Measurements from ENCODE around the gene IQSEC2. TPM values are rescaled to one million over a fixed set of nuclear protein-coding genes. Genes with fewer than 3 reads are reported as not detected.

Gene IQSEC2
- total and polyA plus RNA-seq, 7 donors = 8.2 to 63.8 (median 41.5) TPM

DNA sequence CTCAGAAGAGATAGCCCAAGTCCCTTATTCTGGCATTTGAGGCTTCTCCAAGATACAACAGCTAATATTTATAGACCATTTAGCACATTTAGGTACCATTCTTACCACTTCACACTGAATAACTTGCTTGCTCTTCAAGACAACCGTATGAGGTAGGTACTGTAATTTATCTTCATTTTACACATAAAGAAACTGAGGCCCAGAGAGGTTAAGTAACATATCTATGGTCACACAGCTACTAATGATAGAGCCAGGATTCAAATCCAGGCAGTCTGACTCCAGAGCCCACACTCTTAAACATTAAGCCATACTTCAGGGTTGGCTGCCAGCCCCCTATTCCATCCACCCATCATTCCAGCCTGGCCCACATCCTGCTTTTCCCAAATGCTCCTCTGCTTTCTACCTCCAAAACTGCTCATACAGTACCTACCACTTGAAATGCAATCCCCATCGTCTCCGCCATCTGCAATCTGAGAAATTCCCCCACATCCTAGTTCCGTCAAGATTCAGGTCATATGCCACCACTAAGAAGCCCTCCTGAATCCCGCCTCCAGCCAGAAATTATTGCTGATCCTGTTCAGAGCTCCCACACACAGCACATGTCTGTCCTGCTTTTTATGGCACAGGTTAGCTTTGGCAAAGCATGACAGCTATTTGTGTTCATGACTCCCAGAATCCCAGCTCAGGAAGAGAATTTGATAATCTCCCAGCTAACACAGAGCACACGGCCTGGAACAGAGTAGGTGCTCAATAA lies 23.5 kb downstream of the IQSEC2 start:
- TF ChIP-seq, protein P1, sequence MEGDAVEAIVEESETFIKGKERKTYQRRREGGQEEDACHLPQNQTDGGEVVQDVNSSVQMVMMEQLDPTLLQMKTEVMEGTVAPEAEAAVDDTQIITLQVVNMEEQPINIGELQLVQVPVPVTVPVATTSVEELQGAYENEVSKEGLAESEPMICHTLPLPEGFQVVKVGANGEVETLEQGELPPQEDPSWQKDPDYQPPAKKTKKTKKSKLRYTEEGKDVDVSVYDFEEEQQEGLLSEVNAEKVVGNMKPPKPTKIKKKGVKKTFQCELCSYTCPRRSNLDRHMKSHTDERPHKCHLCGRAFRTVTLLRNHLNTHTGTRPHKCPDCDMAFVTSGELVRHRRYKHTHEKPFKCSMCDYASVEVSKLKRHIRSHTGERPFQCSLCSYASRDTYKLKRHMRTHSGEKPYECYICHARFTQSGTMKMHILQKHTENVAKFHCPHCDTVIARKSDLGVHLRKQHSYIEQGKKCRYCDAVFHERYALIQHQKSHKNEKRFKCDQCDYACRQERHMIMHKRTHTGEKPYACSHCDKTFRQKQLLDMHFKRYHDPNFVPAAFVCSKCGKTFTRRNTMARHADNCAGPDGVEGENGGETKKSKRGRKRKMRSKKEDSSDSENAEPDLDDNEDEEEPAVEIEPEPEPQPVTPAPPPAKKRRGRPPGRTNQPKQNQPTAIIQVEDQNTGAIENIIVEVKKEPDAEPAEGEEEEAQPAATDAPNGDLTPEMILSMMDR (IDR thresholded peaks at IDR 0.05) = no peak
- H3K4me3 ChIP-seq = no peak overlapping the region
- H3K4me1 ChIP-seq = no peaks in the 10 kb centered on the region
- DNase-seq = no peak
- WGBS, 3 donors = 75 to 92% (median 89%) methylated on average over 6 of the region's 6 CpGs
- H3K27ac ChIP-seq = no peak overlapping the region
- H3K36me3 ChIP-seq (ENCODE audit: insufficient read depth in 1 of 2, low read depth in 1 of 2) = no peaks in the 10 kb centered on the region
- no peak for ATAC-seq
- no peaks in the 10 kb centered on the region for H3K9me3 ChIP-seq
- H3K27me3 ChIP-seq (ENCODE audit: insufficient read depth in 3 of 3, low read length in 2 of 3) = peaks cover 0 to 42% (median 0%) of the 10 kb centered on the region in 3 donors
- intact Hi-C loops (cut with DNase I) = no loop called here

DNA sequence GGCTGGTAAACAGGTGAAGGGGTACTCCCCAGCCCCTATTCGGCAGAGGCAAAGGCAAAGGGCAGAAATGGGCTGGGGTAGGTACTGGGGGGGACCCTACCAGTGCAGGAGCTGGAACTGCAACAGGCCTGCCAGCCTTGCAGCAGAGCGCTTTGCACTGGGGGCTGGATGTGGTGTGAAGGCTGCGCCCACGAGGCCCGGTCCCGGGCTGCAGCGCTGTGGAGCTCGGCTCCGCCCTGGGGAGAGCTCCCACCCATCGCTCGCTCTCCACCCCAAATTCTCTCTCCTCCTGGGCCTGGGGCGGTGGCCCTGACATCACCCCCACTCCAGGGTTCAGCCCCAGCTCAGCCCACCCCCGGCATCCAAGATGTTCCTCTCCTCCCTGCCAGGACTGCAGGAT lies 24.2 kb downstream of the IQSEC2 start:
- Histone ChIP-seq H3K36me3 (ENCODE audit: insufficient read depth in 1 of 2, low read depth in 1 of 2) (no peaks in the 10 kb centered on the region), H3K27me3 (ENCODE audit: insufficient read depth in 3 of 3, low read length in 2 of 3) (peaks cover 0 to 38% (median 0%) of the 10 kb centered on the region in 3 donors), H3K4me1 (no peaks in the 10 kb centered on the region), H3K4me3 (no peak overlapping the region), H3K9me3 (no peaks in the 10 kb centered on the region), H3K27ac (no peak overlapping the region)
- intact Hi-C loops (cut with DNase I) = no loop called here
- DNase-seq = no peak
- TF ChIP-seq, protein P1 (IDR thresholded peaks at IDR 0.05) = no peak
- 74 to 93% (median 88%) methylated on average over 10 to 13 of the region's 13 CpGs for WGBS, 3 donors
- ATAC-seq = no peak

- H3K27ac ChIP-seq = no peak overlapping the region
- no peaks in the 10 kb centered on the region for H3K36me3 ChIP-seq (ENCODE audit: insufficient read depth in 1 of 2, low read depth in 1 of 2)
- DNase-seq (no peak), ATAC-seq (no peak)
- 48 to 77% (median 70%) methylated on average over 12 to 17 of the region's 17 CpGs for WGBS, 3 donors
- H3K4me3 ChIP-seq = no peak overlapping the region
- H3K4me1 ChIP-seq = no peaks in the 10 kb centered on the region
- peaks cover 0 to 35% (median 0%) of the 10 kb centered on the region in 3 donors for H3K27me3 ChIP-seq (ENCODE audit: insufficient read depth in 3 of 3, low read length in 2 of 3)
- intact Hi-C loops (cut with DNase I) = no loop called here
- TF ChIP-seq, protein P1 (IDR thresholded peaks at IDR 0.05) = no peak
- no peaks in the 10 kb centered on the region for H3K9me3 ChIP-seq
Observed at GRCh38 chrX:53256446-53257041, 24.8 kb downstream of the IQSEC2 start.

DNA sequence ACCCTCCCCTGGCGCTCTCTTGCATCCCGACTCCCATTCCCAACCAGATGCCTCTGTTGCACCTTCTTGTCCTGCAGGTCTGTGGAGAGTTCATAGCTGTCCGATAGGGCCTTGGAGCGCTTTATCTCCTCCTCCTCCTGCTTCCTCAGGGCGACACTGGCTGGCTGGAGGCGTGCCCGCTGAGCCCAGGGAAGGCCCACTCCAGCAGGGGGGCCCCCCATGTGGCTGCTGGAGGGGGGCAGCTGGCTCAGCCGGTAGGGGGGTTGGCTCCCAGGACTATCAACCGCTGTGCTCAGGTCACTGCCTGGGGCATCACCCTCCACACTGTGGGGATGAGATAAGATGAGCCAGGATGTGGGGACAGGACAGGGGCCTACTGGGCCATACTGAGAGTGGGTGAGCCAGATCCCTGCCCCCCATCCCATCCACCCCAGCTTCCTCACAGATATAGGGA lies 25.6 kb downstream of the IQSEC2 start:
- Histone ChIP-seq H3K4me3 (no peak overlapping the region), H3K36me3 (ENCODE audit: insufficient read depth in 1 of 2, low read depth in 1 of 2) (no peaks in the 10 kb centered on the region), H3K27ac (no peak overlapping the region), H3K4me1 (no peaks in the 10 kb centered on the region), H3K9me3 (no peaks in the 10 kb centered on the region), H3K27me3 (ENCODE audit: insufficient read depth in 3 of 3, low read length in 2 of 3) (peaks cover 0 to 31% (median 0%) of the 10 kb centered on the region in 3 donors)
- DNase-seq = no peak
- no peak for ATAC-seq
- TF ChIP-seq, protein P1 (IDR thresholded peaks at IDR 0.05) = no peak
- intact Hi-C loops (cut with DNase I) = no loop called here
- 72 to 83% (median 77%) methylated on average over 5 to 9 of the region's 9 CpGs for WGBS, 3 donors

Data from psoas muscle (tissue), 8 donors.